Esophagus squamous epithelium (tissue), 4 donors: Measurements from ENCODE around the gene FOXL1.

Experiments used
- POLR2A ChIP-seq, 4 donors: fragments of 450-650 bp; IDR thresholded peaks; one replicate each; pipeline ENCODE4 v1.6.1; 2017; ENCODE audit warnings: antibody characterized with exemption in 4 of 4, mild to moderate bottlenecking in 4 of 4, moderate library complexity in 3 of 4
- TF ChIP-seq, protein P1 (sequence below), 6 experiments: fragments of 450-650 bp in 4 of 6; fragments of 200-600 bp in 2 of 6; sonication (generic) in 2 of 6; IDR thresholded peaks; one replicate each; pipeline ENCODE4 v1.5.1; 2016 to 2019; ENCODE audit warnings: antibody characterized with exemption in 6 of 6, mild to moderate bottlenecking in 4 of 6, moderate library complexity in 4 of 6

DNA sequence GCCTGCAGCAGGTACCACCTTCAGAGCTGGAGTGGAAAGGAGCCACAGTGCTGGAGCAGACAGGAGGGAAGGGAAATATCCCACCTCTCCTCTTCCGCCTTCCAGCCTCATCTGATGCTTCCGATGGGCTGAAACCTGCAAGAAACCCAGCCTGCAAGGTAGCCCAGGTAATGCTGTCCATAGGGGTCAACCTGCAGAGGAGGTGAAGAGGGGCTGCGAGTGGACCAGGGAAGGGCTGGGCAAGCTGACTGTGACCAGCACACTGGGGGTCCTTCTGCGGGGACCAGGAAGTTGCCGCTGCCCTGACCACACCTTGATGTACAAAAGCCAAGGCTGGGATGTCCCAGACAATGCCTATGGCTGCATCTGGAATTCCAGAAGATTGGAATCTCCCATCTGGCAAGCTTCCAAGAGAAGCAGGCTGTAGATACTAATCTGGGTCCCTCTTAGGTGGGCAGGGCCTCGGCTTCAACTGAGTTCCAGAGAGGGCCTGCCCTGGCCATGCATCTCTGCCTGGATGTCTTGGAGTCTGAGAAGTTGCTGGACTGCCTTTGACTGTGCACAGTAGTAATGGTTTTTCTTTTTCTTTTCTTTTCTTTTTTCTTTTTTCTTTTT, 5.8 kb downstream of the FOXL1 start:
- TF ChIP-seq, protein P1, sequence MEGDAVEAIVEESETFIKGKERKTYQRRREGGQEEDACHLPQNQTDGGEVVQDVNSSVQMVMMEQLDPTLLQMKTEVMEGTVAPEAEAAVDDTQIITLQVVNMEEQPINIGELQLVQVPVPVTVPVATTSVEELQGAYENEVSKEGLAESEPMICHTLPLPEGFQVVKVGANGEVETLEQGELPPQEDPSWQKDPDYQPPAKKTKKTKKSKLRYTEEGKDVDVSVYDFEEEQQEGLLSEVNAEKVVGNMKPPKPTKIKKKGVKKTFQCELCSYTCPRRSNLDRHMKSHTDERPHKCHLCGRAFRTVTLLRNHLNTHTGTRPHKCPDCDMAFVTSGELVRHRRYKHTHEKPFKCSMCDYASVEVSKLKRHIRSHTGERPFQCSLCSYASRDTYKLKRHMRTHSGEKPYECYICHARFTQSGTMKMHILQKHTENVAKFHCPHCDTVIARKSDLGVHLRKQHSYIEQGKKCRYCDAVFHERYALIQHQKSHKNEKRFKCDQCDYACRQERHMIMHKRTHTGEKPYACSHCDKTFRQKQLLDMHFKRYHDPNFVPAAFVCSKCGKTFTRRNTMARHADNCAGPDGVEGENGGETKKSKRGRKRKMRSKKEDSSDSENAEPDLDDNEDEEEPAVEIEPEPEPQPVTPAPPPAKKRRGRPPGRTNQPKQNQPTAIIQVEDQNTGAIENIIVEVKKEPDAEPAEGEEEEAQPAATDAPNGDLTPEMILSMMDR (IDR thresholded peaks at IDR 0.05), result no peak
- TF ChIP-seq POLR2A (IDR thresholded peaks at IDR 0.05), result no peak
